ENCODE data around the gene ZNF775.

Gene ZNF775

GRCh38 chr7:150335108-150335773, 43.9 kb upstream of the ZNF775 start:
- no peak for TF ChIP-seq CTCF (IDR thresholded peaks at IDR 0.05; ENCODE audit: low read depth, low read length)
- in situ Hi-C loops (cut with HindIII; ENCODE audit: low sequenced_read_pairs), result no loop called here
- no peak overlapping the region for H3K4me3 ChIP-seq (ENCODE audit: low read depth, low read length)
- DNase-seq (ENCODE audit: low read depth, low spot score), result peak; percentile 47

DNA sequence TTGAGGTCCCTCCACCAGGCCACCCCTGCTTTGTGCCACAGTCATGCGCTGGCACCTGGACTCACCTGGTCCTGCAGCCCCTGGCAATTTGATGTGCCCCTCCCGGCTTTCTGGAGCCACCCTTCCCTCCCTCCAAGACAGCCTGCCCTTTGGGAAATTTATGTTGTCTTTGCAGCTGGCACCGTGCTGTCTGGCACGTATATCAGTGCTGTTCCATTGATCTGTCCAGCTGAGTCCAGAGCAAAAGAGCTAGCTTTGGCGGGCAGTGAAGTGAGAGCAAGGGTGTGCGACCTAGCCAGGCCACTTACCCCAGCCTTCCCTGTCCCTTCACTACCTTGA, 43.4 kb upstream of the ZNF775 start:
- DNase-seq (ENCODE audit: low read depth, low spot score), result no peak
- TF ChIP-seq CTCF (IDR thresholded peaks at IDR 0.05; ENCODE audit: low read depth, low read length), result no peak

DNA sequence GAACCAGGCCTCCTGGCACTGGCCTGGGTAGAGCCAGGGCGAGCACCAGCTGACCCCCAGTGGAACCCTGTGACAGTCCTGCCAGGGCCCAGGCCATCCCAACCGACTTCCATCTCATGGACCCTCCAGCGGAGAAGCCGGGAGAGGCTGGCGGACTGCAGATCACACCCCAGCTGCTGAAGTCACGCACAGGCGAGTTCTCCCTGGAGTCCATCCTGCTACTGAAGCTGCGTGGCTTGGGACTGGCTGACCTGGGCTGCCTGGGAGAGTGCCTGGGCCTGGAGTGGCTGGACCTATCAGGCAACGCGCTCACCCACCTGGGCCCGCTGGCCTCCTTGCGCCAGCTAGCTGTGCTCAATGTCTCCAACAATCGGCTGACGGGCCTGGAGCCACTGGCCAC, 42.4 kb upstream of the ZNF775 start:
- TF ChIP-seq CTCF (IDR thresholded peaks at IDR 0.05; ENCODE audit: low read depth, low read length), result no peak
- no peak overlapping the region for H3K4me3 ChIP-seq (ENCODE audit: low read depth, low read length)
- in situ Hi-C loops (cut with HindIII; ENCODE audit: low sequenced_read_pairs), result no loop called here
- no peak for DNase-seq (ENCODE audit: low read depth, low spot score)

More for the DNA sequence above, 43.4 kb upstream of the ZNF775 start:
- H3K4me3 ChIP-seq (ENCODE audit: low read depth, low read length), result no peak overlapping the region
- in situ Hi-C loops (cut with HindIII; ENCODE audit: low sequenced_read_pairs), result no loop called here

DNA sequence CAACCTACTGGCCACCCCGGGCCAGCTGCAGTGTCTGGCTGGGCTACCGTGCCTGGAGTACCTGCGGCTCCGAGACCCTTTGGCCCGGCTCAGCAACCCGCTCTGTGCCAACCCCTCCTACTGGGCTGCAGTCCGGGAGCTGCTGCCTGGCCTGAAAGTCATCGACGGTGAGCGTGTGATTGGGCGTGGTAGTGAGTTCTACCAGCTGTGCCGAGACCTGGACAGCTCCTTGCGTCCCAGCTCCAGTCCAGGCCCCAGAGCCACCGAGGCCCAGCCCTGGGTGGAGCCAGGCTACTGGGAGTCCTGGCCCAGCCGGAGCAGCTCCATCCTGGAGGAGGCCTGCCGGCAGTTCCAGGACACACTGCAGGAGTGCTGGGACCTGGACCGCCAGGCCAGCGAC, 42.0 kb upstream of the ZNF775 start:
- in situ Hi-C loops (cut with HindIII; ENCODE audit: low sequenced_read_pairs), result no loop called here
- no peak for TF ChIP-seq CTCF (IDR thresholded peaks at IDR 0.05; ENCODE audit: low read depth, low read length)
- DNase-seq (ENCODE audit: low read depth, low spot score), result no peak
- H3K4me3 ChIP-seq (ENCODE audit: low read depth, low read length), result no peak overlapping the region

DNA sequence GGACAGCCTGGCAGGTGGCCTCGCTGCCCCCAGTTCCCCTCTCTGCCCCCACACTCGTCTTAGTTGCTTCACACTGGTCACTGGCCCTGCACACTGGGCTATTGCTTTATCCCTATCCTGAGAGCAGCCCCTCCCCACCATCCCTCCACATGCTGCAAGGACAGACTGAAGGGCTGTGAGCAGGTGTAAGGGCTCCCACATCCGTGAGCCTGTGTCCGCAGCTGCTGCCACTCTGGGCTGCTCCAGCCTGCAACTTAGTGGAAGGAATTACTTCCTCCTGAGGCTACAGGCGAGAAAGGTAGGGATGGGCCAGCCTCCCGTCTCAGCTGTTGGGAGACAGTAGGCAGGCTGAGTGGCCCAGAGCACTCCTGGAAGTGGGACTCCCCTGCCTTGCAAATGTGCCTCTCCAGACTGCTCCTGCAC, 41.5 kb upstream of the ZNF775 start:
- in situ Hi-C loops (cut with HindIII; ENCODE audit: low sequenced_read_pairs), result no loop called here
- no peak for TF ChIP-seq CTCF (IDR thresholded peaks at IDR 0.05; ENCODE audit: low read depth, low read length)
- no peak for DNase-seq (ENCODE audit: low read depth, low spot score)
- no peak overlapping the region for H3K4me3 ChIP-seq (ENCODE audit: low read depth, low read length)

DNA sequence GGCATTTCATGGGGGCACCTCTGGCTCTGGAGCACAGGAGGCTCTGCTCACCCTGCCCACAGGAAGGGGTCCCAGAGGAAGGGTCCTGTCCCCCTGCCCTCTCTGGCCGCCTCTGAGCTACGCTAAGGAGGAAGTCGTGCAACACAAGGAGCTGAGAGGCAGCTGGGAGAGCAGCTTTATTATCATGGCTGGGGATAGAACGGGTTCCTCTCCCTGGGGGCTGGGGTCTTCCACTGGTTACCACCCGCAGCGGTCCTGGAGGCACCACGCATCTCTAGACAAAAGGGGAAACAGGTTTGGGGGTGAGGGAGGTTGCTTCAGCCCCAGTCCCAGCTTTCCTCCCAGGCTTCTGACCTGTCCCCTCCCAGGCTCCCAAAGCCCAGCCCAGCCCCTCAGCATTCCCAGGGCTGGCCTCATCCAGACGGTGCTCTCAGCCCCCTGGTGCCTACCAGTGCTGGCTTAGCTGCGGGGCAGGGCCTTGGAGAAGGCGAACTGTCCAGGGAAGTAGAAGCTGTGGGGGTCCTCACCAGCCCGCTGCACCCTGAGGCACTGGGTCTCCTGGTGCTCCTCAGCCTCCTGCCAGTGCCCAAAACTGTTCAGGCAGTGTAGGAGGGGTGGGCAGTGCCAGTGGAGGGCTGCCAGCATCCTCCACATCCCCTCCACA, 40.8 kb upstream of the ZNF775 start:
- TF ChIP-seq CTCF (IDR thresholded peaks at IDR 0.05; ENCODE audit: low read depth, low read length), result no peak
- in situ Hi-C loops (cut with HindIII; ENCODE audit: low sequenced_read_pairs), result no loop called here
- no peak overlapping the region for H3K4me3 ChIP-seq (ENCODE audit: low read depth, low read length)
- DNase-seq (ENCODE audit: low read depth, low spot score), result no peak

Data from astrocyte of the spinal cord (primary cell).